OCI-LY7 (cell line): Measurements from ENCODE around the gene TXNDC12. TPM values are rescaled to one million over a fixed set of nuclear protein-coding genes. Genes with fewer than 3 reads are reported as not detected.
"Not testable (repeated sequence)": the region's sequence is repeated elsewhere in the genome, so short reads cannot be mapped to it uniquely, and the experiment has no call there.

Experiments used
- BruUV-seq: library from RNA; stranded (reverse); fragments of 400-500 nt; replicated peaks from 2 replicates; lab custom pipeline; 2021; lab: Mats Ljungman, UMichigan
- CTCF ChIA-PET: fragments of 300-600 bp; sonication (Branson Sonifier 250); formaldehyde crosslinking; loops from one replicate; lab custom pipeline; 2022; ENCODE audit warnings: antibody characterized with exemption; ENCODE audit not compliant: unreplicated experiment; lab: Charles Lee
- POLR2A ChIA-PET: fragments of 300-600 bp; sonication (Branson Sonifier 250); formaldehyde crosslinking; loops from one replicate; lab custom pipeline; 2022; ENCODE audit warnings: antibody characterized with exemption; lab: Charles Lee
- DNase-seq: peaks from one replicate; pipeline ENCODE4 v3.0.0-alpha.2; 2015; ENCODE audit warnings: low spot score
- H2AFZ ChIP-seq: fragments of 200-600 bp; sonication (generic), shearing (Covaris generic); 2 replicates; pipeline ENCODE4 v1.6.1; 2014; ENCODE audit warnings: mild to moderate bottlenecking, antibody characterized with exemption, low read length, moderate library complexity
- H3K27ac ChIP-seq: fragments of 200-600 bp; sonication (generic); 2 replicates; pipeline ENCODE4 v1.5.1; 2014; ENCODE audit warnings: mixed run types, low read depth, mild to moderate bottlenecking, moderate library complexity, low read length, inconsistent platforms; ENCODE audit not compliant: poor library complexity, severe bottlenecking
- H3K36me3 ChIP-seq: fragments of 200-600 bp; sonication (generic); 2 replicates; pipeline ENCODE4 v1.6.1; 2014; ENCODE audit warnings: mild to moderate bottlenecking, antibody characterized with exemption, low read length, moderate library complexity, mixed read lengths; ENCODE audit not compliant: insufficient read depth
- H3K4me1 ChIP-seq: fragments of 200-600 bp; sonication (generic); 2 replicates; pipeline ENCODE4 v1.5.1; 2014; ENCODE audit warnings: mild to moderate bottlenecking, low read length; ENCODE audit not compliant: insufficient read depth, poor library complexity, severe bottlenecking
- H3K4me2 ChIP-seq: fragments of 200-600 bp; sonication (generic); 2 replicates; pipeline ENCODE4 v1.6.1; 2014; ENCODE audit warnings: mild to moderate bottlenecking, low read length
- H3K4me3 ChIP-seq: fragments of 200-600 bp; sonication (generic); 2 replicates; pipeline ENCODE4 v1.5.1; 2014; ENCODE audit warnings: mild to moderate bottlenecking, low read depth, low read length; ENCODE audit not compliant: poor library complexity, severe bottlenecking
- H3K79me2 ChIP-seq: fragments of 200-600 bp; sonication (generic); 2 replicates; pipeline ENCODE4 v1.6.1; 2016; ENCODE audit warnings: low read depth, mild to moderate bottlenecking, low read length, moderate library complexity, mixed read lengths; ENCODE audit not compliant: insufficient read depth
- H3K9me2 ChIP-seq: fragments of 200-600 bp; sonication (generic); 2 replicates; pipeline ENCODE4 v1.6.1; 2016; ENCODE audit warnings: mild to moderate bottlenecking, low read length, mixed read lengths; ENCODE audit not compliant: insufficient read depth
- H3K9me3 ChIP-seq: fragments of 200-600 bp; sonication (generic); 2 replicates; pipeline ENCODE4 v1.6.1; 2014; ENCODE audit warnings: mild to moderate bottlenecking, mixed run types, low read length, mixed read lengths
- H4K20me1 ChIP-seq: fragments of 200-600 bp; sonication (generic); 2 replicates; pipeline ENCODE4 v1.6.1; 2014; ENCODE audit warnings: mild to moderate bottlenecking, antibody characterized with exemption, low read length, moderate library complexity, mixed read lengths; ENCODE audit not compliant: insufficient read depth
- CTCF ChIP-seq: fragments of 200-600 bp; sonication (generic); conservative IDR thresholded peaks from 2 replicates; pipeline ENCODE4 v1.5.1; 2014; ENCODE audit warnings: mild to moderate bottlenecking, antibody characterized with exemption, low read length, moderate library complexity, mixed read lengths
- EZH2phosphoT487 ChIP-seq: fragments of 200-600 bp; sonication (generic); IDR thresholded peaks from 2 replicates; pipeline ENCODE4 v1.6.1; 2018; ENCODE audit warnings: low read depth, borderline replicate concordance, mild to moderate bottlenecking, mixed run types, antibody characterized with exemption, low read length, moderate library complexity, mixed read lengths
- intact Hi-C: fragments of 100-400 bp; cut with micrococcal nuclease; formaldehyde crosslinking; loops from one replicate; pipeline ENCODE4 v1.10.0; 2022; ENCODE audit not compliant: unreplicated experiment
- total RNA-seq, 2 experiments: library from RNA; depleted of rRNA in 1 of 2; stranded (reverse); fragments of >200 nt in 1 of 2; shearing (Covaris generic) in 1 of 2; gene quantifications; 2 replicates each; pipeline ENCODE4 v1.2.3, GENCODE V29; 2014 to 2022

TXNDC12 gene
- total RNA-seq, 2 experiments from 2014 or later = 26.6 to 40.5 TPM

DNA sequence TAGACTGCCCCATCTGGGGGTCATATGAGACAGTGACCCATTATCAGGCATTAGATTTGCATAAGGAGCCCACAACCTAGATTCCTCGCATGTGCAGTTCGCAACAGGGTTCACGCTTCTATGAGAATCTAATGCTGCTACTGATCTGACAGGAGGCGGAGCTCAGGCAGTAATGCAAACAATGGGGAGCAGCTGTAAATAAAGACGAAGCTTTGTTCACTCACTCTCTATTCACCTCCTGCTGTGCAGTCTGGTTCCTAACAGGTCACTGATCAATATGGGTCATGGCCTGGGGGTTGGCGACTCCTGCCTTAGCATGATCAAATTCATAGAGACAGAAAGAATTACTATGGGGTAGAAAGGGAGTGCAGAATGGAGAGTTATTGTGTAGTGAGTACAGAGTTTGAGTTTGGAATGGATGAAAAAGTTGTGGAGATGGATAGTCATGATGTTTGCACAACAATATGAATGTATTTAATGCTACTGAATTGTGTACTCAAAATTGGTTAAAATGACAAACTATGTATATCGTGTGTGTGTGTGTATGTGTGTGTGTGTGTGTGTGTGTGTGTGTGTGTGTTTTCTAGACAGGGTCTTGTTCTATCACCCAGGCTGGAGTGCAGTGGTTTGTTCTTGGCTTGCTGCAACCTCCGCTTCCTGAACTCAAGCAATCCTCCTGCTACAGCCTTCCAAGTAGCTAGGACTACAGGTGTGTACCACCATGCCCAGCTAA lies 43.3 kb upstream of the TXNDC12 start:
- Histone ChIP-seq H3K79me2 (no peaks in the 10 kb centered on the region), H3K36me3 (no peaks in the 10 kb centered on the region), H3K4me3 (no peak overlapping the region), H3K9me3 (no peaks in the 10 kb centered on the region), H2AFZ (no peak overlapping the region), H3K4me2 (no peak overlapping the region), H3K27ac (no peak overlapping the region), H4K20me1 (no peaks in the 10 kb centered on the region), H3K9me2 (no peaks in the 10 kb centered on the region), H3K4me1 (no peaks in the 10 kb centered on the region)
- no peak for DNase-seq
- TF ChIP-seq CTCF = no peak
- no peak for TF ChIP-seq EZH2phosphoT487
- ChIA-PET POLR2A (no interaction called here), CTCF (no interaction called here)
- intact Hi-C loops = no loop called here
- BruUV-seq = no TSS peak

DNA sequence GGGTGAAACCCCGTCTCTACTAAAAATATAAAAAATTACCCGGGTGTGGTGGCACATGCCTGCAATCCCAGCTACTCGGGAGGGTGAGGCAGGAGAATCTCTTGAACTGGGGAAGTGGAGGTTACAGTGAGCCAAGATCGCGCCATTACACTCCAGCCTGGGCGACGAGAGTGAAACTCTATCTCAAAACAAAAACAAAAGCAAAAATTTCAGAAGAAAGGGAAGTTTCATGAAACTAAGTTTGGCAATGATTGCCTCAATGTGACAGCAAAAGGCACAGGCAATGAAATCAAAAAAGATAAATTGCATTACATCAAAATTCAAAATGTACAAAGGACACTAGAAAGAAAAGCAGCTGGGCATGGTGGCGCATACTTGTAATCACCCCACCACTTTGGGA lies 41.2 kb upstream of the TXNDC12 start:
- Histone ChIP-seq H3K27ac (no peak overlapping the region), H3K79me2 (no peaks in the 10 kb centered on the region), H2AFZ (no peak overlapping the region), H3K4me2 (no peak overlapping the region), H4K20me1 (no peaks in the 10 kb centered on the region), H3K4me3 (no peak overlapping the region), H3K9me2 (no peaks in the 10 kb centered on the region), H3K4me1 (no peaks in the 10 kb centered on the region), H3K36me3 (peaks cover 10% of the 10 kb centered on the region), H3K9me3 (no peaks in the 10 kb centered on the region)
- ChIA-PET POLR2A (interaction anchor here (1.4 kb wide), 2 partner anchors 9 to 11 kb away, joined by 4 to 5 read pairs; no protein-coding TSS in a partner anchor), CTCF (no interaction called here)
- intact Hi-C loops = no loop called here
- no peak for DNase-seq
- no peak for TF ChIP-seq EZH2phosphoT487
- BruUV-seq = no TSS peak

DNA sequence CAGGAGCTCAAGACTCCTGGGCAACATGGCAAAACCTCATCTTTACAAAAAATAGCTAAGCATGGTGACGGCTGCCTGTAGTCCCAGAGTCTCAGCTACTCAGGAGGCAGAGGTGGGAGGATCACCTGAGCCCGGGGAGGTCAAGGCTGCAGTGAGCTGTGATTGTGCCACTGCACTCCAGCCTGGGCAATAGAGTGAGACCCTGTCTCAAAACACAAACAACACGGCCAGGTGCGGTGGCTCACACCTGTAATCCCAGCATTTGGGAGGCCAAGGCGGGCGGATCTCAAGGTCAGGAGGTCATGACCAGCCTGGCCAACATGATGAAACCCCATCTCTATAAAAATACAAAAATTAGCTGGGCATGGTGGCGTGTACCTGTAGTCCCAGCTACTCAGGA lies 39.3 kb upstream of the TXNDC12 start:
- intact Hi-C loops, H3K4me2 ChIP-seq, DNase-seq, BruUV-seq, H3K4me1 ChIP-seq, H3K4me3 ChIP-seq, CTCF ChIA-PET, H3K79me2 ChIP-seq, H2AFZ ChIP-seq, POLR2A ChIA-PET, H3K27ac ChIP-seq, H4K20me1 ChIP-seq, H3K9me2 ChIP-seq, H3K9me3 ChIP-seq: not testable (repeated sequence)
- peaks cover 29% of the 10 kb centered on the region for H3K36me3 ChIP-seq

DNA sequence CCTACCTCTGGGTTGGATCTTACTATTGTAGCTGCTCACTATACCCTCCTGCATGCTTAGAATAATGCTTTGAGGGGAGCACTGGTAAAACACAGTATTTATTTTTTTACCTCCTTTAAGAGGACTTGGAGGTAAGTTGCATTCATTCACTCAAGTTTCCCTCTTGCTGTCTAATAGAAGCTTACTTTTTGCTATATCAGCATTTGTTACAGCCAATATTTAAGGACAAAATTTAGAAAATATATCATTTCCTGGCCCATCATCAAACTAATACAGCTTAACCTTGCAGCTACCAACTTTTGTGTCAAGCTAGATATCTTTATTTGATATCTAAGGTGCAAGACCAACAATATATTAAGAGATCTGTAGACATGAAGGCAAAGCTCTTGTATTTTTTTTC lies 32.9 kb upstream of the TXNDC12 start:
- H3K4me1 ChIP-seq, DNase-seq, H3K79me2 ChIP-seq, H3K4me2 ChIP-seq, H2AFZ ChIP-seq, BruUV-seq, H3K9me2 ChIP-seq, CTCF ChIA-PET, H3K27ac ChIP-seq, H4K20me1 ChIP-seq, H3K9me3 ChIP-seq, intact Hi-C loops, H3K4me3 ChIP-seq: not testable (repeated sequence)
- POLR2A ChIA-PET = interaction anchor here (0.7 kb wide), 1 partner anchor 9 kb away, joined by 5 read pairs; no protein-coding TSS in a partner anchor
- H3K36me3 ChIP-seq = peaks cover 81% of the 10 kb centered on the region
